IMR-90 (cell line): Measurements from ENCODE around the gene GPR32.

Source experiments
- MAZ ChIP-seq: IDR thresholded peaks from 2 replicates; pipeline ENCODE4 v1.6.1; 2012; ENCODE audit warnings: low read depth, mild to moderate bottlenecking, low read length, improper control_type of control experiment, moderate library complexity, borderline replicate concordance
- MXI1 ChIP-seq: IDR thresholded peaks from 2 replicates; pipeline ENCODE4 v1.6.1; 2012; ENCODE audit warnings: low read depth, mild to moderate bottlenecking, low read length, moderate library complexity, borderline replicate concordance
- NFE2L2 ChIP-seq: fragments of 150-350 bp; IDR thresholded peaks from 2 replicates; pipeline ENCODE4 v1.6.1; 2016; ENCODE audit warnings: low read depth, mild to moderate bottlenecking, low read length
- USF2 ChIP-seq: fragments of 150-350 bp; IDR thresholded peaks from 2 replicates; pipeline ENCODE4 v1.6.1; 2017; ENCODE audit warnings: mild to moderate bottlenecking, antibody characterized with exemption, low read length, low read depth
- TF ChIP-seq, protein P1 (sequence below): conservative IDR thresholded peaks from 2 replicates; pipeline ENCODE4 v1.5.1; 2012; ENCODE audit warnings: mild to moderate bottlenecking, low read depth, low read length, improper control_type of control experiment

- TF ChIP-seq NFE2L2 (no peak), MXI1 (peak; percentile 76), MAZ (no peak), USF2 (no peak)
- TF ChIP-seq, protein P1, sequence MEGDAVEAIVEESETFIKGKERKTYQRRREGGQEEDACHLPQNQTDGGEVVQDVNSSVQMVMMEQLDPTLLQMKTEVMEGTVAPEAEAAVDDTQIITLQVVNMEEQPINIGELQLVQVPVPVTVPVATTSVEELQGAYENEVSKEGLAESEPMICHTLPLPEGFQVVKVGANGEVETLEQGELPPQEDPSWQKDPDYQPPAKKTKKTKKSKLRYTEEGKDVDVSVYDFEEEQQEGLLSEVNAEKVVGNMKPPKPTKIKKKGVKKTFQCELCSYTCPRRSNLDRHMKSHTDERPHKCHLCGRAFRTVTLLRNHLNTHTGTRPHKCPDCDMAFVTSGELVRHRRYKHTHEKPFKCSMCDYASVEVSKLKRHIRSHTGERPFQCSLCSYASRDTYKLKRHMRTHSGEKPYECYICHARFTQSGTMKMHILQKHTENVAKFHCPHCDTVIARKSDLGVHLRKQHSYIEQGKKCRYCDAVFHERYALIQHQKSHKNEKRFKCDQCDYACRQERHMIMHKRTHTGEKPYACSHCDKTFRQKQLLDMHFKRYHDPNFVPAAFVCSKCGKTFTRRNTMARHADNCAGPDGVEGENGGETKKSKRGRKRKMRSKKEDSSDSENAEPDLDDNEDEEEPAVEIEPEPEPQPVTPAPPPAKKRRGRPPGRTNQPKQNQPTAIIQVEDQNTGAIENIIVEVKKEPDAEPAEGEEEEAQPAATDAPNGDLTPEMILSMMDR, result peak; percentile 18; the same call in 1 of the 2 replicates
Measured at GRCh38 chr19:50720921-50721381, 49.3 kb upstream of the GPR32 start.
